Neural cell (in vitro differentiated cells): Measurements from ENCODE around the gene EYA4. TPM values are rescaled to one million over a fixed set of nuclear protein-coding genes. Genes with fewer than 3 reads are reported as not detected.
"Not testable (repeated sequence)": the region's sequence is repeated elsewhere in the genome, so short reads cannot be mapped to it uniquely, and the experiment has no call there.

Experiments used
- H2AFZ ChIP-seq: fragments of 200-600, 300-800 bp; sonication (generic), shearing (Covaris generic); 2 replicates; pipeline ENCODE4 v1.6.0; 2014; ENCODE audit warnings: low read depth, mild to moderate bottlenecking, antibody characterized with exemption, low read length, moderate library complexity
- H3F3A ChIP-seq: fragments of 200-600 bp; shearing (Covaris generic); 2 replicates; pipeline ENCODE4 v1.6.1; 2016; ENCODE audit warnings: mild to moderate bottlenecking, moderate library complexity, mixed read lengths, antibody characterized with exemption, low read length; ENCODE audit not compliant: insufficient read depth, poor library complexity, severe bottlenecking
- H3K27ac ChIP-seq: fragments of 200-600, 300-800 bp; sonication (generic), shearing (Covaris generic); 2 replicates; pipeline ENCODE4 v1.5.1; 2014; ENCODE audit warnings: mild to moderate bottlenecking, low read length, moderate library complexity
- H3K27me3 ChIP-seq: fragments of 300-800, 200-600 bp; sonication (generic), shearing (Covaris generic); 2 replicates; pipeline ENCODE4 v1.6.0; 2014; ENCODE audit warnings: mild to moderate bottlenecking, low read depth, low read length, moderate library complexity; ENCODE audit not compliant: insufficient read depth
- H3K36me3 ChIP-seq: fragments of 300-800, 200-600 bp; sonication (generic), shearing (Covaris generic); 2 replicates; pipeline ENCODE4 v1.5.1; 2014; ENCODE audit warnings: mild to moderate bottlenecking, antibody characterized with exemption, low read length, moderate library complexity; ENCODE audit not compliant: insufficient read depth
- H3K4me2 ChIP-seq: fragments of 300-800, 200-600 bp; sonication (generic), shearing (Covaris generic); 2 replicates; pipeline ENCODE4 v1.6.0; 2014; ENCODE audit warnings: mild to moderate bottlenecking, low read length
- H3K4me3 ChIP-seq: fragments of 300-800, 200-600 bp; sonication (generic), shearing (Covaris generic); 2 replicates; pipeline ENCODE4 v1.5.1; 2014; ENCODE audit warnings: mild to moderate bottlenecking, low read length, moderate library complexity
- H3K79me2 ChIP-seq: fragments of 200-600 bp; shearing (Covaris generic); replicated peaks from 2 replicates; pipeline ENCODE4 v1.6.0; 2014; ENCODE audit warnings: mild to moderate bottlenecking, low read length, moderate library complexity; ENCODE audit not compliant: insufficient read depth
- H3K9ac ChIP-seq: fragments of 300-800, 200-600 bp; sonication (generic), shearing (Covaris generic); 2 replicates; pipeline ENCODE4 v1.6.1; 2016; ENCODE audit warnings: mild to moderate bottlenecking, low read length, mixed read lengths
- H3K9me2 ChIP-seq: fragments of 200-600 bp; shearing (Covaris generic); 2 replicates; pipeline ENCODE4 v1.6.1; 2016; ENCODE audit warnings: mild to moderate bottlenecking, low read length, mixed read lengths; ENCODE audit not compliant: insufficient read depth
- H3K9me3 ChIP-seq: fragments of 200-600, 300-800 bp; sonication (generic), shearing (Covaris generic); 2 replicates; pipeline ENCODE4 v1.6.1; 2016; ENCODE audit warnings: mild to moderate bottlenecking, mixed run types, low read length, moderate library complexity, mixed read lengths
- H4K20me1 ChIP-seq: fragments of 200-600 bp; shearing (Covaris generic); 2 replicates; pipeline ENCODE4 v1.6.1; 2016; ENCODE audit warnings: mild to moderate bottlenecking, mixed run types; ENCODE audit not compliant: insufficient read depth
- EP300 ChIP-seq: fragments of 450-650 bp; conservative IDR thresholded peaks from 2 replicates; pipeline ENCODE4 v1.6.1; 2014; ENCODE audit warnings: antibody characterized with exemption, mild to moderate bottlenecking, moderate library complexity; ENCODE audit not compliant: poor library complexity, severe bottlenecking
- EZH2 ChIP-seq: fragments of 200-600, 300-800 bp; shearing (Covaris generic), sonication (generic); IDR thresholded peaks from 2 replicates; pipeline ENCODE4 v1.6.1; 2014; ENCODE audit warnings: antibody characterized with exemption, low read length, borderline replicate concordance, mild to moderate bottlenecking; ENCODE audit not compliant: insufficient read depth, poor library complexity, severe bottlenecking
- MXI1 ChIP-seq: fragments of 450-650 bp; conservative IDR thresholded peaks from 2 replicates; pipeline ENCODE4 v1.6.1; 2014; ENCODE audit warnings: antibody characterized with exemption, mild to moderate bottlenecking; ENCODE audit not compliant: poor library complexity, severe bottlenecking
- POLR2AphosphoS5 ChIP-seq: IDR thresholded peaks from 2 replicates; pipeline ENCODE4 v1.6.1; 2012
- RAD21 ChIP-seq: fragments of 450-650 bp; conservative IDR thresholded peaks from 2 replicates; pipeline ENCODE4 v1.6.1; 2014; ENCODE audit warnings: antibody characterized with exemption, mild to moderate bottlenecking, moderate library complexity
- SMC3 ChIP-seq: fragments of 450-650 bp; conservative IDR thresholded peaks from 2 replicates; pipeline ENCODE4 v1.6.1; 2014; ENCODE audit warnings: antibody characterized with exemption, mild to moderate bottlenecking, moderate library complexity; ENCODE audit not compliant: poor library complexity
- TAF1 ChIP-seq: IDR thresholded peaks from 2 replicates; pipeline ENCODE4 v1.6.1; 2012; ENCODE audit warnings: low read depth
- polyA plus RNA-seq: library from polyadenylated mRNA; depleted of rRNA; stranded (reverse); fragments of >200 nt; gene quantifications from 2 replicates; pipeline ENCODE4 v1.2.3, GENCODE V29; 2014
- TF ChIP-seq, protein P1 (sequence below): fragments of 450-650 bp; IDR thresholded peaks from 2 replicates; pipeline ENCODE4 v1.5.1; 2014; ENCODE audit warnings: antibody characterized with exemption, mild to moderate bottlenecking, moderate library complexity; ENCODE audit not compliant: poor library complexity, severe bottlenecking
- TF ChIP-seq, protein P2 (sequence below): IDR thresholded peaks from 2 replicates; pipeline ENCODE4 v1.6.1; 2012; ENCODE audit warnings: borderline replicate concordance

Gene EYA4
- polyA plus RNA-seq, 1 donor from 2014 or later = 2.6 TPM

DNA sequence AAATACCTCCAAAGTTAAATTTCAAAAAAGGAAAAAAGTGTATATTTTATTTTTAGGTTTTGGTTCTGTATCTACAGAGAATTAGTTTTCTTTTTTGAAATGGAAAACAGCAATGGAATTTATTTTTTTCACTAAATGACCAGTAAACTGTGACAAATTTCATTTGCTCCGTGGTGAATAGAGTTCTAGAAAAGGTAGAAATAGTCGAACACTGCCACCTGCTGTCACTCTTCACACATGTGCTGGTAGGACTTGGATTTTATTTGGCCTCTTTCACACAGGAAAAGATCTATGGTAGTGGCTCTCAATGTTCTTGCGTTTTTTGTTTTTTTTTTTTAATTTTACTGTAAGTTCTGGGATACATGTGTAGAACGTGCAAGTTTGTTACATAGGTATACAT lies 312.5 kb downstream of the EYA4 start:
- H3K27ac ChIP-seq = no peak overlapping the region
- H3K36me3 ChIP-seq = no peaks in the 10 kb centered on the region
- no peak overlapping the region for H2AFZ ChIP-seq
- no peaks in the 10 kb centered on the region for H3K9me3 ChIP-seq
- no peak overlapping the region for H3K4me3 ChIP-seq
- H3K79me2 ChIP-seq = no peaks in the 10 kb centered on the region
- no peaks in the 10 kb centered on the region for H3F3A ChIP-seq
- H3K9ac ChIP-seq = no peak overlapping the region
- H3K9me2 ChIP-seq = no peaks in the 10 kb centered on the region
- H4K20me1 ChIP-seq = no peaks in the 10 kb centered on the region
- peak; percentile 87 for TF ChIP-seq RAD21
- TF ChIP-seq EP300 = no peak
- peak; percentile 93 for TF ChIP-seq SMC3
- TF ChIP-seq, protein P1, sequence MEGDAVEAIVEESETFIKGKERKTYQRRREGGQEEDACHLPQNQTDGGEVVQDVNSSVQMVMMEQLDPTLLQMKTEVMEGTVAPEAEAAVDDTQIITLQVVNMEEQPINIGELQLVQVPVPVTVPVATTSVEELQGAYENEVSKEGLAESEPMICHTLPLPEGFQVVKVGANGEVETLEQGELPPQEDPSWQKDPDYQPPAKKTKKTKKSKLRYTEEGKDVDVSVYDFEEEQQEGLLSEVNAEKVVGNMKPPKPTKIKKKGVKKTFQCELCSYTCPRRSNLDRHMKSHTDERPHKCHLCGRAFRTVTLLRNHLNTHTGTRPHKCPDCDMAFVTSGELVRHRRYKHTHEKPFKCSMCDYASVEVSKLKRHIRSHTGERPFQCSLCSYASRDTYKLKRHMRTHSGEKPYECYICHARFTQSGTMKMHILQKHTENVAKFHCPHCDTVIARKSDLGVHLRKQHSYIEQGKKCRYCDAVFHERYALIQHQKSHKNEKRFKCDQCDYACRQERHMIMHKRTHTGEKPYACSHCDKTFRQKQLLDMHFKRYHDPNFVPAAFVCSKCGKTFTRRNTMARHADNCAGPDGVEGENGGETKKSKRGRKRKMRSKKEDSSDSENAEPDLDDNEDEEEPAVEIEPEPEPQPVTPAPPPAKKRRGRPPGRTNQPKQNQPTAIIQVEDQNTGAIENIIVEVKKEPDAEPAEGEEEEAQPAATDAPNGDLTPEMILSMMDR = peak; percentile 85
- H3K4me2 ChIP-seq = no peak overlapping the region
- no peaks in the 10 kb centered on the region for H3K27me3 ChIP-seq

DNA sequence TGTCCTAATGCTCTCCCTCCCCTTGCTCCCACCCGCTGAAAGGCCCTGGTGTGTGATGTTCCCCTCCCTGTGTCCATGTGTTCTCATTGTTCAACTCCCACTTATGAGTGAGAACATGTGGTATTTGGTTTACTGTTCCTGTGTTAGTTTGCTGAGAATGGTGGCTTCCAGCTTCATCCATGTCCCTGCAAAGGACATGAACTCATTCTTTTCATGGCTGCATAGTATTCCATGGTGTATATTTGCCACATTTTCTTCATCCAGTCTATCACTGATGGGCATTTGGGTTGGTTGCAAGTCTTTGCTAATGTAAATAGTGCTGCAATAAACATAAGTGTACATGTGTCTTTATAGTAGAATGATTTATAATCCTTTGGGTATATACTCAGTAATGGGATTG lies 313.0 kb downstream of the EYA4 start:
- not testable (repeated sequence) for H4K20me1 ChIP-seq, H3K27me3 ChIP-seq, H3K9me3 ChIP-seq, H3F3A ChIP-seq, H3K36me3 ChIP-seq, H2AFZ ChIP-seq, H3K9ac ChIP-seq, H3K4me3 ChIP-seq, H3K4me2 ChIP-seq, H3K27ac ChIP-seq, H3K9me2 ChIP-seq, H3K79me2 ChIP-seq

DNA sequence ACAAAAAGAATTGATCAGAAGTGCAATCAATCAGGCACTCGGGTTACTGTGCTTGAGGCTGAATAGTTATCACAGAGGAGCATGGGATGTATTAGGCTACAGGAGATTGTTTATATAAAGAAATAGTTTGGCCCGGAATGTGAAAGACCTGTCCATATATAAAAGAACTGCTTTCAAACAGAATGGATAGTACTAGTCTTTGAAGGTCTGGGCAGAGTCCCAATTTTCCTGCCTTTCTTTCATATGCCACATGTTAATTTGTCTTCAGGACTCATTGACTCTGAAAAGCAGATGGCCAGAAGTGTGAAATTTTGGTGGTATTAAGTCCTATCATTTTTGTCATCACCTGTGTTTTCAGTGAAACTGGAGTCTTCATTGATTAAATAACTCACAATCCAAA lies 314.5 kb downstream of the EYA4 start:
- H3K36me3 ChIP-seq = no peaks in the 10 kb centered on the region
- H3K9ac ChIP-seq = no peak overlapping the region
- no peak for TF ChIP-seq TAF1

DNA sequence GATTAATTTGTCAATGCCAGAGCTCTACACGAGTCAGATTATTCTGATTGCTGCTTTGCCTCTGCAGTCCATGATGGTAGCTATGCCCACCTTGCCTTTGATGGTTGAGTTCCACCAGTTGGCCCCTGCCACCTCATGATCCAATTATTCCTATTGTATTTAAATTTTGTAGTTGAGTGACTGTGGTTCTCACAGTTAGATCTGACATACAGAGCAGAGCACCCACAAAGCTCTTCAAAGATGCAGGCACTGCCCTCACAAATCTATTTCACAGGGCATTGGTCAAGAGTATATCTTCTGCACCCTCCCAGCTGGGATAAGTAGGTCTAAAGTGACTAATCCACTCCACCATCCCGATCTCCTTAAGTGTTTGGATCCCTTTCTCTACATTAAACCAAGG lies 318.8 kb downstream of the EYA4 start:
- Histone ChIP-seq H3K4me3 (no peak overlapping the region), H2AFZ (no peak overlapping the region), H3K27me3 (no peaks in the 10 kb centered on the region), H3K36me3 (no peaks in the 10 kb centered on the region), H3K79me2 (no peaks in the 10 kb centered on the region), H3K27ac (no peak overlapping the region), H3F3A (no peaks in the 10 kb centered on the region), H3K4me2 (no peak overlapping the region), H3K9me2 (no peaks in the 10 kb centered on the region), H3K9ac (no peak overlapping the region), H3K9me3 (no peaks in the 10 kb centered on the region), H4K20me1 (no peaks in the 10 kb centered on the region)
- TF ChIP-seq RAD21 = no peak
- TF ChIP-seq, protein P2, sequence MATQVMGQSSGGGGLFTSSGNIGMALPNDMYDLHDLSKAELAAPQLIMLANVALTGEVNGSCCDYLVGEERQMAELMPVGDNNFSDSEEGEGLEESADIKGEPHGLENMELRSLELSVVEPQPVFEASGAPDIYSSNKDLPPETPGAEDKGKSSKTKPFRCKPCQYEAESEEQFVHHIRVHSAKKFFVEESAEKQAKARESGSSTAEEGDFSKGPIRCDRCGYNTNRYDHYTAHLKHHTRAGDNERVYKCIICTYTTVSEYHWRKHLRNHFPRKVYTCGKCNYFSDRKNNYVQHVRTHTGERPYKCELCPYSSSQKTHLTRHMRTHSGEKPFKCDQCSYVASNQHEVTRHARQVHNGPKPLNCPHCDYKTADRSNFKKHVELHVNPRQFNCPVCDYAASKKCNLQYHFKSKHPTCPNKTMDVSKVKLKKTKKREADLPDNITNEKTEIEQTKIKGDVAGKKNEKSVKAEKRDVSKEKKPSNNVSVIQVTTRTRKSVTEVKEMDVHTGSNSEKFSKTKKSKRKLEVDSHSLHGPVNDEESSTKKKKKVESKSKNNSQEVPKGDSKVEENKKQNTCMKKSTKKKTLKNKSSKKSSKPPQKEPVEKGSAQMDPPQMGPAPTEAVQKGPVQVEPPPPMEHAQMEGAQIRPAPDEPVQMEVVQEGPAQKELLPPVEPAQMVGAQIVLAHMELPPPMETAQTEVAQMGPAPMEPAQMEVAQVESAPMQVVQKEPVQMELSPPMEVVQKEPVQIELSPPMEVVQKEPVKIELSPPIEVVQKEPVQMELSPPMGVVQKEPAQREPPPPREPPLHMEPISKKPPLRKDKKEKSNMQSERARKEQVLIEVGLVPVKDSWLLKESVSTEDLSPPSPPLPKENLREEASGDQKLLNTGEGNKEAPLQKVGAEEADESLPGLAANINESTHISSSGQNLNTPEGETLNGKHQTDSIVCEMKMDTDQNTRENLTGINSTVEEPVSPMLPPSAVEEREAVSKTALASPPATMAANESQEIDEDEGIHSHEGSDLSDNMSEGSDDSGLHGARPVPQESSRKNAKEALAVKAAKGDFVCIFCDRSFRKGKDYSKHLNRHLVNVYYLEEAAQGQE = no peak
- TF ChIP-seq POLR2AphosphoS5 = no peak
- TF ChIP-seq, protein P1 = no peak
- no peak for TF ChIP-seq EP300
- no peak for TF ChIP-seq SMC3
- no peak for TF ChIP-seq MXI1
- TF ChIP-seq EZH2 = no peak
- TF ChIP-seq TAF1 = no peak

More for the DNA sequence above, 314.5 kb downstream of the EYA4 start:
- no peaks in the 10 kb centered on the region for H3F3A ChIP-seq
- no peaks in the 10 kb centered on the region for H3K9me3 ChIP-seq
- no peak overlapping the region for H2AFZ ChIP-seq
- H3K27me3 ChIP-seq = no peaks in the 10 kb centered on the region
- H3K4me2 ChIP-seq = no peak overlapping the region
- H3K27ac ChIP-seq = no peak overlapping the region
- H3K9me2 ChIP-seq = no peaks in the 10 kb centered on the region
- no peak overlapping the region for H3K4me3 ChIP-seq
- no peaks in the 10 kb centered on the region for H3K79me2 ChIP-seq
- H4K20me1 ChIP-seq = no peaks in the 10 kb centered on the region
